GM19452 (cell line): ENCODE measurements around the gene SSNA1.

Experiments used
- ATAC-seq: cut with Tn5 transposase; IDR thresholded peaks from one replicate; pipeline ENCODE4 v1.9.1; 2021; ENCODE audit not compliant: unreplicated experiment

SSNA1 gene, protein sequence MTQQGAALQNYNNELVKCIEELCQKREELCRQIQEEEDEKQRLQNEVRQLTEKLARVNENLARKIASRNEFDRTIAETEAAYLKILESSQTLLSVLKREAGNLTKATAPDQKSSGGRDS

DNA sequence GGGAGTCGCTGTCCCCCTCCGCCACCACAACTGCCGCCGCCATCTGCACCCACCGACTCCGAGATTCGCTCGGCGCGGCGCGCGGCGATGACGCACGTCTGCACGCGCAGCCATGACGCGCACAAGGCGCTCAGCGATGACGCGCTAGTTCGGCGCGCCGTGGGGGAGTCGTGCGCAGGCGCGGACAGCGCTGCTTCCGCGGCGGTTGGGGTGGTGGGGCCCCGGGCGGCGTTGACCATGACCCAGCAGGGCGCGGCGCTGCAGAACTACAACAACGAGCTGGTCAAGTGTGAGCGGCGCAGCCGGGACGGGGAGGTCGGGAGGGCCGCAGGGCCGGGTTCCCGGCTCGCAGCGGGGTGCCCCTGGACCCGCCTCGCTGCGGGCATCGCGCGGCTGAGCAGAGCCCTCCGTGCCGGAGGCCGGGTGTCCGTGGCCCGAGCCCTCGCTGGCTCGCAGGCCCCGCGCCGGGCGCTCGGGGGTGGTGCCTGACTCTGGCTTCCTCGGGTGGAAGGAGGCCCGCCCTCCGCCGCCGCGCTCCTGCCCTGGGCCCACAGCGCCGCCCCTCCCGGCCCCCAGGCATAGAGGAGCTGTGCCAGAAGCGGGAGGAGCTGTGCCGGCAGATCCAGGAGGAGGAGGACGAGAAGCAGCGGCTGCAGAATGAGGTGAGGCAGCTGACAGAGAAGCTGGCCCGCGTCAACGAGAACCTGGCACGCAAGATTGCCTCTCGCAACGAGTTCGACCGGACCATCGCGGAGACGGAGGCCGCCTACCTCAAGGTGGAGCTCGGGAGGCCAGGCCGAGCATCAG, at the start of gene SSNA1, which contains the start of gene ANAPC2:
SSNA1 (plus strand) TSS at position 187 of the 807 bp plus-strand sequence; CDS start at position 238, 51 bp downstream.
ANAPC2 (minus strand) TSS at position 71 of the 807 bp plus-strand sequence; CDS start at position 43, 28 bp downstream.
- ATAC-seq: peak; percentile 80

DNA sequence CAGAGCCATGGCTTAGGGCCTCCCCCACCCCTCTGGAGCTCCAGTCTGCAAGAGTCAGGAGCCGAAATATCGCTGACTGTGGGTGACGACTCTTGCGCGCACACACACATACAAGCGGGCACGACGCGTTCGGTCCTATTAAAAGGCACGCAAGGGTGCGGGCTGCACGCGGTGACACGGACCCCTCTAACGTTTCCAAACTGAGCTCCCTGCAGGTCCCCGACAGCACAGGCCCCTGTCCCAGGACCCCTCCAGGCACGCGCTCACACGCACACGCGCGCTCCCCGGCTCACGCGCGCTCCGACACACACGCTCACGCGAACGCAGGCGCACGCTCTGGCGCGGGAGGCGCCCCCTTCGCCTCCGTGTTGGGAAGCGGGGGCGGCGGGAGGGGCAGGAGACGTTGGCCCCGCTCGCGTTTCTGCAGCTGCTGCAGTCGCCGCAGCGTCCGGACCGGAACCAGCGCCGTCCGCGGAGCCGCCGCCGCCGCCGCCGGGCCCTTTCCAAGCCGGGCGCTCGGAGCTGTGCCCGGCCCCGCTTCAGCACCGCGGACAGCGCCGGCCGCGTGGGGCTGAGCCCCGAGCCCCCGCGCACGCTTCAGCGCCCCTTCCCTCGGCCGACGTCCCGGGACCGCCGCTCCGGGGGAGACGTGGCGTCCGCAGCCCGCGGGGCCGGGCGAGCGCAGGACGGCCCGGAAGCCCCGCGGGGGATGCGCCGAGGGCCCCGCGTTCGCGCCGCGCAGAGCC, 49.6 kb upstream of the SSNA1 start, which contains the start of gene GRIN1:
GRIN1 (plus strand) TSS at position 433 of the 746 bp plus-strand sequence. CDS start 333 bp downstream, outside the sequence.
- ATAC-seq: no peak

DNA sequence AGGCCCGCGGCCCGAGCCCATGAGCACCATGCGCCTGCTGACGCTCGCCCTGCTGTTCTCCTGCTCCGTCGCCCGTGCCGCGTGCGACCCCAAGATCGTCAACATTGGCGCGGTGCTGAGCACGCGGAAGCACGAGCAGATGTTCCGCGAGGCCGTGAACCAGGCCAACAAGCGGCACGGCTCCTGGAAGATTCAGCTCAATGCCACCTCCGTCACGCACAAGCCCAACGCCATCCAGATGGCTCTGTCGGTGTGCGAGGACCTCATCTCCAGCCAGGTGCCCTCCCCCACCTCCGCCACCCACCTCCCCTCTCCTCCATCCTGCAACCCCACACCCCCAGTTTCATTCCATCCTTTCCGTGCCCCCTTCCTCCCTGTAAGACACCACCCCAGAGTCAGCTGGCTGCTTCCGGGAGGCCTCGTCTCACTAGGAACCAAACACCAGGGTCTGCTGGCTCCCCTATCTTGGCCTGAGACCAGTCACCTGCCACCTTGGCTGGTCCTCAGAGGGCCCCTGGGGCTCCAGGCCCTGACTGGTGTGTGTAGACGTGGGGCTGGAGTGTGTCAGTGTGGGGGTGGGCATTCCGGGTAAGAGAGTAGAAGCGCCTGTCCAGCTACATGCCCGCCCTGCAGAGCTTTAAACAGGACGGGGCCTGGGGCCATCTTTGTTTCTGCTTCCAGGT, 48.9 kb upstream of the SSNA1 start:
- ATAC-seq: no peak

DNA sequence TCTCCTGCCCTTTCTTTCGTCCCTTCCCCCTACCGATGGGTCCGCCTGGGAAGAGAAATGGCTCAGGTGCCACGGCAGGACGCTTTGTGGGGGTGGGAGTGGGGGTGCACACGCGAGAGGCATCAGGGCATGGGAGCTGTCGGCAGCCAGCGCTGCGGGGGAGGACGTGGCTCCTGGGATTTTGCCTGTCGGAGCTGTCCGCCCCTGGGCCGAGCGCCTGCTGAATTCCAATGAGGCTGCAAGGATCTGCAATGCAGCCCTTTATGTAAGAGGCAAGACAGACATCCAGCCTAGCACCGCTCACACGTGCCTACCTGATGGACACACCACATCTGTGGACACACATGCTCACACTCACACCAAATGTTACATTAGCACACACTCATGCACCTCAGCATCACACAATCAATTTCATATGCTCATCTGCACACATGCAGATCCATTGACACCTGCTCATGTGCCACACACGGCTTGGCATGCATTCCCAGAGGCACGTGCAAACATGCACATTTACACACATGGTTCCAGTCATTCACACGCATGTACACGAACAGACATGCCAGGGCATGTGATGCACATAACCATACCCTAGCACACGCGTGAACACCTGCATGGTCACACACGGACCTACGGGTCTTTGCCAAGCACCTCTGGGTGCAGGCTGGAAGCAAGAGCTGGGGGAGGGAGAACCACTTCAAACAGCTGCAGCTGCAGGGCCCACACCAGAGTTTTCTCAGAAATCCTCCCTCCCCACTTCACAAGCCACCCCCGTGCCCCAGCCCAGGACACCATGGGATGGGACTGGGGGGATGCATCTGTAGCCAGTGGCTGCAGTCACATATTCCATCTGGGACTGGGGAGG, 48.1 kb upstream of the SSNA1 start:
- ATAC-seq: no peak

DNA sequence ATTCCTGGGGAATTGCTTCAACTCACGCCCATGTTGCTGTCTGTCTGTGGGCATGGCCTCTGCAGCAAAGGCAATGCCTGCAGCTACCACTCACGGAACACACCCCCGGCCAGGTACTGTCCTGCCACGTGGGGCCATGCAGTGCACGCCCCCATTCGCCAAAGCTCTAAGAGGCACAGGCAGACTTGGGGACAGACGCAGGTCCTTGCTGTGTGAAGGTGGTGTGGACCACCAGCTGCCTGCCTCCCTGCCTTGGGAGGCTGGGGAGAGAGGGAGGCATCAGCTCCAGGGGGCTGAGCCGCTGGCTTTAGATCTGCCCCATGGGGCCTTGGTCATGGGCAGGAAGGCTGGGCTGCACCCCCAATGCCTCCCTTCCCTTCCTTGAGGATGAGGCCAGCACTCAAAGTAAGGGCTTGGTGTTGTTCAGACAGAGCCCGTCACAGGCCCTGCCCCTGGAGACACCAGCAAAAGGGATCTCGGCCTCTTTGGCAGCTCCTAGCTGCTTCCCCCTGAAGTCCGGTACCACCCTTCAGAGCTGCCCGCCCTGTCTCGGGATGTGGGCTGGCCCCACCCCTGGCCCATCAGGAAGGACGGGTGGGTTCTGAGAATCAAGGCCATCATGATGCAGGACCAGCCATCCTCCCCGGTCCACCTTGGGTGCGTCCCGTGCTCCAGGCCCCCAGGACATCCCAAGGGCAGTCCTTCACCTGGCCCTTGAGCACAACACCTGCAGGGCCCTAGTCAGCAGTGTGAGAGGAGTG, 47.2 kb upstream of the SSNA1 start:
- no peak for ATAC-seq

DNA sequence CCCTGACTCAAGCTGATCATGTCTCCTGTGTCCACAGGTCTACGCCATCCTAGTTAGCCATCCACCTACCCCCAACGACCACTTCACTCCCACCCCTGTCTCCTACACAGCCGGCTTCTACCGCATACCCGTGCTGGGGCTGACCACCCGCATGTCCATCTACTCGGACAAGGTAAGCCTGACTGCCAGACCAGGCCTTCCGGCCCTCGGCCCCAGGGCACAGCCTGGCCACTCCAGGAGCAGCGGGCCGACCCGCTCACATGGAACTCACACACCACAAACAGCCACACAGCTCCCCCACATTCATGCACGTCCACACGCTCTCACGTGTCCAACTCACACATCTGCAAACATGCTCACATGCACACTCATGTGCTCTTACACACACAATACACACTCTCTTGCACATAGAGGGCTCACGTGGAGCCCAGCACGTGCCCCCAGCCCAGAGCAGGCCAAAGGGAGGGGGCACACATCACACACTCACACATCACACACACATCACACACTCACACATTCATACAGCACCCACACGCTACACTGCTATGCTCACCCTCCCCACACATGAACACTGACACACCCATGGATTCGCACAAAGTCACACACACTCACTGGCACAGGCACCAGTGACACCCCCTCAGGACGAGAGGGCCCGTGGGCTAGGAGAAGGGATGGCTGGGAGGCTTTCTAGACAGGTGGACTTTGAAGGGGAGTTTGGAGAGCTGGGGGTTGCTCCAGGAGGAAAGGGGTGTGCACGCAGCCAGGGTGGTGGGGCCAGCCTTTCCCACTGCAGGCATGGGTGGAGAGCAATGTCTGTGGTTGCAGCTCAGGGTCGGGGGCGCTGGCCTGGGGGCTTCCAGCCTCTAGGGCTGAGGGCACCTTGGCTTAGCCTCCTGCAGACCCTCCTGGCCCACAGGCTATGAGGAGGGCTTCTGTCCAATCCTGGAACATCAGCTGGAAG, 46.2 kb upstream of the SSNA1 start:
- ATAC-seq: no peak

DNA sequence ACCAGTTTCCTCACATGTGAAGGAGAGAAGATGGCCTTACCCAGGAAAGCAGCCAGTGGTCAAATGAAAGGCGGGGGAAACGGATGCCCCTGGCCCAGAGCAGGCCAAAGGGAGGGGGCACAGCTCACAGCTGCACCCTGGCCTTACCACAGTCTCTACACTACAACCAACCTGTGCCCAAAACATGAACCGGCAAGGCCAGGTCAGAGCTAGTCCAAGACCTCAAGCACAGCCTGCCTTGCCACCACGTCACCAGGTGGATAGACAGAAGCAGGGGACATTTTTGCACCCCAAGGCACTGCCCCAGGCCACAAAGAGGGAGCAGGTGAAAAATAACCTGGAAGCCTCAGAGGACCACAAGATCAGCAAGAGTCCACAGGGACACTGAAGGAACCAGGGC, 45.0 kb upstream of the SSNA1 start:
- no peak for ATAC-seq

DNA sequence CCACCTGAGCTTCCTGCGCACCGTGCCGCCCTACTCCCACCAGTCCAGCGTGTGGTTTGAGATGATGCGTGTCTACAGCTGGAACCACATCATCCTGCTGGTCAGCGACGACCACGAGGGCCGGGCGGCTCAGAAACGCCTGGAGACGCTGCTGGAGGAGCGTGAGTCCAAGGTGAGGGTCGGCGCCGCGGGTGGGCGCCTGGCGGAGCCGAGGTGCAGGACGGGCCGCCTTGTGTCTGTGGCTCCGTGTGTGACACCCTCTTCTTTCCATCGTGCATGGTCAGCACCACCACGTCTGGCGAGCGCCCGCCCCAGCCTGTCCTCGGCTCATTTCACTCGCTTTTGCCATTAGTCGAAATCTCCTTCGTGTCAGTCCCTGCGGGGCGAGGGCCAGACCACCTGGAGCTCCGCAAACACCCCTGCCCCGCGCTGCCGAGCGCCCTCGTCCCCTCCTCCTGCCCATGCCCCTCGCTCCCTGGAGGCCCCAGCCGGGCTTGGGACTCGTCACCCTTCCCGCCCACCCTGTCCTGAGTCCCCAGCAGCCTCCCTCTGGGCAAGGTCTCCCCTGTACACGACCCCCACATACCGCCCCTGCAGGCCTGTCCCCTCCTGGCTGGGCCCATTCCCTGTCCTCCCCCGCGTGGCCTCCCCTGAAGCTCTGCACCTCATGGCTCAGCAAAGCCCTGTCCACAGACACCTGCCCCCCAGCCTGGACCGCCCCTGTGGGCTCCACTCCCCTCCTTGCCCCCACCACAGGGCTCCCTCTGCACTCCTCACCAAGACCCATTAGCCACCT, 42.5 kb upstream of the SSNA1 start:
- no peak for ATAC-seq

DNA sequence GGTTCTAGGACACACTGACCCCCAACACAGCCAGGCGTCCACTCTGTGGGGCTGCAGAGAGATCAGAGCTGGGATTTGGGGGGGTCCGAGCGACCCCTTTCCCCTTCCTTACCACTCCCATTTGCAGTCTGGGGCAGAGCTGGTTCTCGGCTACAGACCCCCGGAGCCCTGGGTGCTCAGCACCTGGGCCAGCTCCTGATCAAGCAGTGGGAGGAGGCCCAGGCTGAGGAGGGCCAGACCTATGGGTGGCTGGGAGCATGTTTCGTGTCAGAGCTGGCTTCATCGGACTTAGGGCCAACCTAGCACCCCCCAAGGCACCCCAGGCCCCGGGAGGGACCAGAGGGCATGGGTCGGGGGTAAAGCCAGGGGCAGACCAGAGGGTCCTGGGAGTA, 42.0 kb upstream of the SSNA1 start:
- no peak for ATAC-seq

DNA sequence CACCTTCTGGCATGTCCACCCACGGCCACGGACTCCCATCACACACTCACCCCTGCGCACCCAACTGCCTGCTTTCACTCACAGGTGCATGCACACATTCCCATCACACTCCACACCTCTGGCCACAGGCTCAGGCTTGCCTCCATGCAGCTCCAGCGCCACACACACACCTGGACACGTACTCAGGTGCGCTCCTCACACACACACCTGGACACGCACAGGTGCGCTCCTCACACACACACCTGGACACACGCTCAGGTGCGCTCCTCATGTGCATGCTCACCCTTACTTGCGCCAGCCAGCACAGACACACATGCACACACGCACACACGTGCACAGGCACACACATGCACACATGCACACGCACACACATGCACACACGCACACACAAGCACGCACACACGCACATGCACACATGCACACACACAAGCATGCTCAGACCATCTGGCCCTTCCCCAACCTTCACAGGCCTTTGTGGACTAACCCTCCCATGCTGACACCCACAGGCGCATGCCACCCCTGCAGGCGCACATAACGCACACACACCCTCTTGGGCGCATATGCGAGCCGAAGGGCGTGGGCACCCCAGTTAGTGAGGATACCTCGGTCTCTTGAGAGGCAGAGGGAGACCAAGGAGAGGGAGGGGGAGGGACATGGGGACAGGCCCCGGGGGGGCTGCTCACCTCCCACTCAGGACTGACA, 41.2 kb upstream of the SSNA1 start:
- no peak for ATAC-seq

DNA sequence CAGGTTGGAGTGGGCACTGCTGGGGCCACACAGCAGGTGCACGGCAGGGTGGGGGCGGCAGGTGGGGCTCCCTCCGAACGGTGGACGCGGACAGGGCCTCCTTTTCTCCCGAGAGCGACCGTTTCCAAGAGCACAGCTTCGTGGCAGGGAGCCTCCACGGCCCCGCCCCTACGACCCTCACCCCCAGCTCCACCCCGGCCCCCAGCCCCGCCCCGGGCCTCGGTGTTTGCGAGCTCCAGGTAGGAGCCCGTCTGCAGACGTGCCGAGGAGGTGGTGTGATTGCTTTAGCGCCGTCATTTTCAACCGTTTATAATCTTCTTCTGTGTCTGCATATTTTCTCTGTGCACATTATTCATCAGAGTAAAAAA, 40.7 kb upstream of the SSNA1 start:
- no peak for ATAC-seq

DNA sequence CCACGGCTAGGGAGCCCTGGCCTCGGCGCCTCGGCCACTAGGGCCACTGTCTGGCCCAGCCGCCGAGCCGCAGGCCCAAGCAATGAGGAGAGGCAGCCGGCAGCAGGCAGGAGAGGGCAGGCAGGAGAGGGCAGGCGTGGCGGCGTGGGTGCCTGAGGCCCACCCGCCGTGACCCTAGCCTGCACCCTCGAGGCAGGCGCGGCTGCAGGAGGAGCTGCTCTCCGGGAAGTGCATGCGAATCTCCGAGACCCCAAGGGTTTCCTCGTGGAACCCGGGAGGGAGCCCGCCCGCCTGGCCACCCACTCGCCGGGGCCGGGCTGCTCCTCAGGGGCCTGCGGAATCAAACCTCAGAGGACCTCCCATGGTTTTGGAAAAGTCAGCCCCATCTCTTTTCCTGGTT, 40.2 kb upstream of the SSNA1 start:
- ATAC-seq: no peak

DNA sequence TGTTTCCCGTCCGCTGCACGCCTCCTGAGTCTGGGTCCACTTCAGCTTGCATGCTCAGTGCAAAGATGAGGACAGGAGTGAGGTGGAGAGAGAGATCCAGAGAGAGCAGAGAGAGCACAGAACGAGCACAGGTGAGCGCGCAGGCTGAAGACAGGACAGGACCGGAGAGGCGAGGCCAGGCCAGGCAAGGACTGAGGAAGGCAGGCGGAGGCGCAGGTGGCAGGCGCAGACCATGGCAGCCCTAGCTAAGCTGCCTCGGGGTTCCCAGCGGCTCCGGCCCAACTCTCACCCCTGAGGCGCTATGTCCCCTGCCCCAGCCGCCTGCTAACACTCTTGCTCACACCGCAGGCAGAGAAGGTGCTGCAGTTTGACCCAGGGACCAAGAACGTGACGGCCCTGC, 39.8 kb upstream of the SSNA1 start:
- ATAC-seq: no peak

DNA sequence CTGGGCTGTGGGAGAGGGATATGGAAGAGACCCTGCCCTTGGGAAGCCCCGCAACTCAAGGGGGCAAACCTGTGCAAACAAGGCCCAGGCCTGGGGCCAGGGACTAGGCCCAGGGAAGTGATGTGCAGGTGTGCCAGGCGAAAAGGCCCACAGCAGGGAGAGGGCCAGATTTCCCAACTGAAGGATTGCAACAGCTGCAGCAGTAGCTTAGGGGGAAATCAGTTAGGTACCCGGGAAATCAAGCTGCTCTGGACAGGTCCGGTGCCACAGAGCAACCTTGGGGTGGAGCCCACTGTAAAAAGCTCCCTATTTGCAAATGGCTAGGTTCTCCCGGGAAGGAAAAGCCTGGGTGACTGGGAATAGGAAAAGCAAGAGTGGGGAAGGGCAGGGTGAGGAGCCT, 39.1 kb upstream of the SSNA1 start:
- ATAC-seq: no peak

DNA sequence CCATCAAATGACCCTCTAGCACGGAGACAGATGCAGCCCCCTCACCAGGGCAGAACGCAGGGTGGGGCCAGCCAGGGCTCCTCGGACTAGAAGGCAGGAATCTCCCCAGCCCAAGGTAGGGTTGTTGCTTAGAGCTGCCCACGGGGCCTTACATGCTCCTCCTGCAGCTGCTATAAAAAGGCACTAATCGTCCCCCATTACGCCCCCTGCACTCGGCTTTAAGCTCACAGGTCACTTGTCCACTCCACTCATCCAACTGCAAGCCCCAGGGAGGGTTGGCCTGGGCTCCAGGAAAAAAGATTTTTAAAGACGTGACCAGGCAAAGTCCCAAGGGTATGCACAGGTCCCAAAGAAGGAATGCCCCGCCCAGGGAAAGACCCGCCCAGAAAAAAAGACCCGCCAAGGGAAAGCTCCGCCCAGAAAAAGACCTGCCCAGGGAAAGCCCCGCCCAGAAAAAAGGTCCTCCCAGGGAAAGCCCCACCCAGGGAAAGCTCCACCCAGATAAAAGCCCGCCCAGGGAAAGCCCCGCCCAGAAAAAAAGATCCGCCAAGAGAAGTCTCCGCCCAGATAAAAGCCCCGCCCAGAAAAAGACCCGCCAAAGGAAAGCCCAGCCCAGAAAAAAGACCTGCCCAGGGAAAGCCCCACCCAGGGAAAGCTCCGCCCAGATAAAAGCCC, 38.4 kb upstream of the SSNA1 start:
- ATAC-seq: peak; percentile 19

DNA sequence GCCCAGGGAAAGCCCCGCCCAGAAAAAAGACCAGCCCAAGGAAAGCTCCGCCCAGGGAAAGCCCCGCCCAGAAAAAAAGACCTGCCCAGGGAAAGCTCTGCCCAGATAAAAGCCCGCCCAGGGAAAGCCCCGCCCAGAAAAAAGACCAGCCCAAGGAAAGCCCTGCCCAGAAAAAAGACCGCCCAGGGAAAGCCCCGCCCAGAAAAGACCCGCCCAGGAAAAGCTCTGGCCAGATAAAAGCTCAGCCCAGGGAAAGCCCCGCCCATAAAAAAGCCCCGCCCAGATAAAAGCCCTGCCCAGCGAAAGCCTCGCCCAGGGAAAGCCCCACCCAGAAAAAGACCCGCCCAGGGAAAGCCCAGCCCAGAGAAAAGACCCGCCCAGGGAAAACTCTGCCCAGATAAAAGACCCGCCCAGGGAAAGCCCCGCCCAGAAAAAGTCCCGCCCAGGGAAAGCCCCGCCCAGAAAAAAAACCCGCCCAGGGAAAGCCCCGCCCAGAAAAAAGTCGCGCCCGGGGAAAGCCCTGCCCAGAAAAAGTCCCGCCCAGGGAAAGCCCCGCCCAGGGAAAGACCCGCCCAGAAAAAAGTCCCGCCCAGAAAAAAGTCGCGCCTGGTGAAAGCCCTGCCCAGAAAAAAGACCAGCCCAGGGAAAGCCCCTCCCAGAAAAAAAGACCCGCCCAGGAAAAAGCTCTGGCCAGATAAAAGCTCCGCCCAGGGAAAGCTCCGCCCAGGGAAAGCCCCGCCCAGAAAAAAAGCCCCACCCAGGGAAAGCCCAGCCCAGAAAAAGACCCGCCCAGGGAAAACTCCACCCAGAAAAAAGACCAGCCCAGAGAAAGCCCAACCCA, 37.6 kb upstream of the SSNA1 start:
- peak; percentile 48 for ATAC-seq
